Effector memory CD8-positive, alpha-beta T cell (primary cell): ENCODE results near the gene STK4.
"Not testable (repeated sequence)": the region's sequence is repeated elsewhere in the genome, so short reads cannot be mapped to it uniquely, and the experiment has no call there.

Experiments
- ATAC-seq: fragments of 150-1000 bp; cut with Tn5 transposase; replicated peaks from 2 replicates; pipeline ENCODE4 v1.10.0; 2021; ENCODE audit warnings: mild to moderate bottlenecking, moderate library complexity
- DNase-seq, 3 experiments: peaks; one replicate each; pipeline ENCODE4 v3.0.0; 2021
- H3K27ac Mint-ChIP-seq, 2 donors: one replicate each; pipeline ENCODE4 v1.8.0; 2022; ENCODE audit warnings: mild to moderate bottlenecking in 2 of 2, mixed read lengths in 2 of 2, moderate library complexity in 2 of 2
- H3K27me3 Mint-ChIP-seq, 2 donors: one replicate each; pipeline ENCODE4 v1.8.0; 2022; ENCODE audit warnings: mixed read lengths in 2 of 2
- H3K36me3 Mint-ChIP-seq: one replicate; pipeline ENCODE4 v1.8.0; 2022; ENCODE audit warnings: mild to moderate bottlenecking, moderate library complexity, mixed read lengths; ENCODE audit not compliant: insufficient read depth
- H3K4me1 Mint-ChIP-seq, 2 donors: one replicate each; pipeline ENCODE4 v1.8.0; 2022; ENCODE audit warnings: low read depth in 2 of 2, mixed read lengths in 2 of 2
- H3K4me3 Mint-ChIP-seq, 2 donors: one replicate each; pipeline ENCODE4 v1.8.0; 2022; ENCODE audit warnings: mild to moderate bottlenecking in 2 of 2, mixed read lengths in 2 of 2, moderate library complexity in 2 of 2
- H3K9me3 Mint-ChIP-seq, 2 donors: one replicate each; pipeline ENCODE4 v1.8.0; 2022; ENCODE audit warnings: mixed read lengths in 2 of 2

Gene STK4

DNA sequence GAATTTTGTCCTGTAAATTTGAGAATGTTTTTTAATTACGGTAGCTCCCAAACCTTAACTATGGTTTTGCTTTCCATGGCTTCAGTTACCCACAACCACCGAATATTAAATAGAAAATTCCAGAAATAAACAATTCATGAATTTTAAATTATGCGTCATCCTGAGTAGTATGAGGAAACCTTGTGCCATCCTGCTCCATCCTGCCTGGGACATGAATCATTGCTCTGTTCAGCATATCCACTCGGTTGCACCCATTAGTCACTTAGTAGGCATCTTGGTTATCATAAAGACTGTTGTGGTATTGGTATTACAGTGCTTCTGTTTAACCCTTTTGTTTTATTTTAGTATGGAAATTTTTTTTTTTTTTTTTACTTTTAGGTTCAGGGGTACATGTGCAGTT, 94.9 kb downstream of the STK4 start:
- no peak for DNase-seq
- peak overlapping the region; percentile 68 to 88 for H3K27ac Mint-ChIP-seq
- H3K9me3 Mint-ChIP-seq, result no peaks in the 10 kb centered on the region
- no peak for ATAC-seq
- no peaks in the 10 kb centered on the region for H3K27me3 Mint-ChIP-seq
- peaks cover 43 to 83% of the 10 kb centered on the region in 2 donors for H3K4me1 Mint-ChIP-seq
- no peak overlapping the region for H3K4me3 Mint-ChIP-seq
- H3K36me3 Mint-ChIP-seq, result peaks cover 71% of the 10 kb centered on the region

DNA sequence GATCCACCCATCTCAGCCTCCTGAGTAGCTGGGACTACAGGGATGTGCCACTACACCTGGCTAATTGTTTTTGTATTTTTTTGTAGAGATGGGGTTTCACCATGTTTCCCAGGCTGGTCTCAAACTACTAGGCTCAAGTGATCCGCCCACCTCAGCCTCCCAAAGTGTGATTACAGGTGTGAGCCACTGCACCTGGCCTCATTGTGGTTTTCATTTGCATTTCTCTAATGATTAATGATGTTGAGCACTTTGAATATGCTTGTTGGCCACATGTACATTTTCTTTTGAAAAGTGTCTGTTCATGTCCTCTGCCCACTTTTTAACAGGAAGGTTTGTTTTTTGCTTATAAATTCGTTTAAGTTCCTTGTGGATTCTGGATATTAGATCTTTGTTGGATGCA, 96.8 kb downstream of the STK4 start:
- H3K4me3 Mint-ChIP-seq, result peak overlapping the region in 1 of 2 donors; percentile 75
- H3K4me1 Mint-ChIP-seq, result peaks cover 55 to 81% of the 10 kb centered on the region in 2 donors
- H3K36me3 Mint-ChIP-seq, result peaks cover 69% of the 10 kb centered on the region

DNA sequence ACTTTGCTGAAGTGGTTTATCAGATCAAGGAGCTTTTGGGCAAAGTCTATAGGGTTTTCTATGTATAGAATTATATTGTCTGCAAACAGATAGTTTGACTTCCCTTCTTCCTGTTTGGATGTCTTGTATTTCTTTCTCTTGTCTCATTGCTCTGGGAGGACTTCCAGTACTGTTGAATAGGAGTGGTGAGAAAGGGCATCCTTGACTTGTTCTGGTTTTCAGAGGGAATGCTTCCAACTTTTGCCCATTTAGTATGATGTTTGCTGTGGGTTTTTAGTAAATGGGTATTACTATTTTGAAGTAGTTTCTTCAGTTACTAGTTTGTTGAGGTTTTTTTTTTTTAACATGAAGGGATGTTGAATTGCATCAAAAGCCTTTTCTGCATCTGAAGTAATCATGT, 98.5 kb downstream of the STK4 start:
- no peaks in the 10 kb centered on the region for H3K27me3 Mint-ChIP-seq
- ATAC-seq (no peak), DNase-seq (no peak)
- peaks cover 61 to 81% of the 10 kb centered on the region in 2 donors for H3K4me1 Mint-ChIP-seq
- H3K27ac Mint-ChIP-seq, result peak overlapping the region; percentile 81 to 86
- no peaks in the 10 kb centered on the region for H3K9me3 Mint-ChIP-seq
- H3K36me3 Mint-ChIP-seq, result peaks cover 74% of the 10 kb centered on the region
- H3K4me3 Mint-ChIP-seq, result peak overlapping the region; percentile 31 to 75

More for the DNA sequence above, 96.8 kb downstream of the STK4 start:
- DNase-seq, H3K27me3 Mint-ChIP-seq, H3K9me3 Mint-ChIP-seq, ATAC-seq: not testable (repeated sequence)
- peak overlapping the region; percentile 62 to 81 for H3K27ac Mint-ChIP-seq

- no peaks in the 10 kb centered on the region for H3K9me3 Mint-ChIP-seq
- no peaks in the 10 kb centered on the region for H3K27me3 Mint-ChIP-seq
- no peak overlapping the region for H3K4me3 Mint-ChIP-seq
- no peak for ATAC-seq
- no peak for DNase-seq
- H3K4me1 Mint-ChIP-seq, result peaks cover 68 to 81% of the 10 kb centered on the region in 2 donors
- peaks cover 83% of the 10 kb centered on the region for H3K36me3 Mint-ChIP-seq
- H3K27ac Mint-ChIP-seq, result peak overlapping the region in 1 of 2 donors; percentile 75
These were observed 100.1 kb downstream of the STK4 start for GRCh38 chr20:45066372-45066771.

GRCh38 chr20:45067087-45067486, 100.8 kb downstream of the STK4 start:
- no peaks in the 10 kb centered on the region for H3K9me3 Mint-ChIP-seq
- no peaks in the 10 kb centered on the region for H3K27me3 Mint-ChIP-seq
- DNase-seq (no peak), ATAC-seq (no peak)
- H3K4me1 Mint-ChIP-seq, result peaks cover 71 to 79% of the 10 kb centered on the region in 2 donors
- H3K4me3 Mint-ChIP-seq, result no peak overlapping the region
- peak overlapping the region; percentile 27 to 89 for H3K27ac Mint-ChIP-seq
- H3K36me3 Mint-ChIP-seq, result peaks cover 79% of the 10 kb centered on the region

DNA sequence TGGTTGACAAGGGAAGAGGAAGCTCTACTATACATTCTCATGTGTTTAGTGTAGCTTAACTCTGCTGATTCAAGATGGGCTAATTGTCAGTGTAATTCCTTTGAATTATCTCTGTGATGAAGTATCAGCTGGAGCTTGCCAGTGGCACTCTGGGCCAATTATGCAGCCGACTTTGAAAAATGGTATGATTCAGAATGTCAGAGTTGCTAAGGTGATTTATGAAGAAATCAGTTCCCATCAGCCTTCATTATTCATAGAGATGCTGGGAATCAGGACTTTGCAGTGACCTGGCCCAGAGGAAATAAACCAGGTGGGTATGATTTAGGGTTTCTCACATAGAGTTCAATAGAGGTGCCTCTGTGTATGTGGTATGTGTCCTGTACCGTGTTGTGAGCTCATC, 101.2 kb downstream of the STK4 start:
- no peaks in the 10 kb centered on the region for H3K9me3 Mint-ChIP-seq
- H3K4me1 Mint-ChIP-seq, result peaks cover 68 to 78% of the 10 kb centered on the region in 2 donors
- ATAC-seq, result no peak
- H3K36me3 Mint-ChIP-seq, result peaks cover 75% of the 10 kb centered on the region
- H3K4me3 Mint-ChIP-seq, result no peak overlapping the region
- no peaks in the 10 kb centered on the region for H3K27me3 Mint-ChIP-seq
- no peak for DNase-seq
- peak overlapping the region; percentile 27 to 89 for H3K27ac Mint-ChIP-seq

GRCh38 chr20:45069261-45069660, 102.9 kb downstream of the STK4 start:
- DNase-seq (no peak), ATAC-seq (no peak)
- Mint-ChIP-seq H3K9me3 (no peaks in the 10 kb centered on the region), H3K4me3 (no peak overlapping the region), H3K4me1 (peaks cover 66 to 78% of the 10 kb centered on the region in 2 donors), H3K27ac (peak overlapping the region; percentile 44 to 89), H3K36me3 (peaks cover 71% of the 10 kb centered on the region), H3K27me3 (no peaks in the 10 kb centered on the region)

- DNase-seq (no peak), ATAC-seq (no peak)
- Mint-ChIP-seq H3K27me3 (no peaks in the 10 kb centered on the region), H3K9me3 (no peaks in the 10 kb centered on the region), H3K4me3 (no peak overlapping the region), H3K27ac (peak overlapping the region in 1 of 2 donors; percentile 89), H3K4me1 (peaks cover 52 to 62% of the 10 kb centered on the region in 2 donors), H3K36me3 (peaks cover 68% of the 10 kb centered on the region)
These were observed 104.8 kb downstream of the STK4 start for GRCh38 chr20:45070932-45071632.

DNA sequence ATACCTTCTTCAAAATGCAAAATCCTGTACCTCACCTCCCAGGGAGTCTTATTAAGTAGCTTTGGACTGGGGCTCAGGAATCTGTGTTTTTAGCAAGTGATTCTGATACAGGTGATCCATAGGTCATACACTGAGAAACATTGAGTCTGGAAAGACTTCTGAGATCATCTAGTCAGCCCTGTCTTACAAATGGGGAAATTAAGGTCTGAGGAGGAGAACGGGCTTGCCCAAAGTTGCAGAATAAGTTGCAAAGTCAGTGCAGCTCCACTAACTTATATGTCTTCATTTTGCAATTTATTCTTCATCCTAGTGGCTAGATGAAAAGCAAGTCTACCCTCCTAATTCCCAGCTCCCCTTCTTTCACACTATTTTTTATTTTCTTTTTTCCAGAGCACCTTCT, 105.8 kb downstream of the STK4 start:
- Mint-ChIP-seq H3K36me3 (peaks cover 68% of the 10 kb centered on the region), H3K4me3 (no peak overlapping the region), H3K27ac (peak overlapping the region; percentile 84 to 89), H3K9me3 (no peaks in the 10 kb centered on the region), H3K4me1 (peaks cover 45 to 53% of the 10 kb centered on the region in 2 donors), H3K27me3 (no peaks in the 10 kb centered on the region)
- ATAC-seq, result no peak
- no peak for DNase-seq

GRCh38 chr20:45073221-45073620, 106.9 kb downstream of the STK4 start:
- no peaks in the 10 kb centered on the region for H3K27me3 Mint-ChIP-seq
- no peak overlapping the region for H3K4me3 Mint-ChIP-seq
- H3K36me3 Mint-ChIP-seq, result peaks cover 70% of the 10 kb centered on the region
- H3K9me3 Mint-ChIP-seq, result no peaks in the 10 kb centered on the region
- no peak for ATAC-seq
- peak overlapping the region; percentile 84 to 85 for H3K27ac Mint-ChIP-seq
- DNase-seq, result no peak
- peaks cover 35 to 47% of the 10 kb centered on the region in 2 donors for H3K4me1 Mint-ChIP-seq

DNA sequence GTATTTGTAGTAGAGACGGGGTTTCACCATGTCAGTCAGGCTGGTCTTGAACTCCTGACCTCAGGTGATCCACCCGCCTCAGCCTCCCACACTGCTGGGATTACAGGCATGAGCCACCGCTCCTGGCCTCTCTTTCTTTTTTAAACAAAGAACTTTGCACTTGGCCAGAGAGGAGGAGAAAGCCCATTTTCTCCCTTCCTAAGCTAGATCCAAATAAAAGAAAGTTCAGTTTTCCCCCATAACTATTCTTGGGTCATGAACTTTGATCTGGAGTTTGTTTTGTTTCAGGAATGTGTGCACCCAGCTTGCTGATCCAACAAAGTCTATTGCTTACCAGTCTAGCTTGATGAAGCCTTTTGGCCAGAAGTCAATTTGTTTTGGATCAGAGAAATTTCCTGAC, 111.2 kb downstream of the STK4 start:
- no peak for ATAC-seq
- H3K27me3 Mint-ChIP-seq, result no peaks in the 10 kb centered on the region
- no peak overlapping the region for H3K27ac Mint-ChIP-seq
- peaks cover 7 to 22% of the 10 kb centered on the region in 2 donors for H3K4me1 Mint-ChIP-seq
- no peak overlapping the region for H3K4me3 Mint-ChIP-seq
- no peak for DNase-seq
- H3K9me3 Mint-ChIP-seq, result peaks cover 1 to 5% of the 10 kb centered on the region in 2 donors
- H3K36me3 Mint-ChIP-seq, result peaks cover 88% of the 10 kb centered on the region

GRCh38 chr20:45080867-45081624, 114.7 kb downstream of the STK4 start:
- DNase-seq (no peak), ATAC-seq (peak; percentile 32)
- H3K36me3 Mint-ChIP-seq, result peaks cover 66% of the 10 kb centered on the region
- peaks cover 6 to 23% of the 10 kb centered on the region in 2 donors for H3K4me1 Mint-ChIP-seq
- H3K27ac Mint-ChIP-seq, result no peak overlapping the region
- no peak overlapping the region for H3K4me3 Mint-ChIP-seq
- no peaks in the 10 kb centered on the region for H3K27me3 Mint-ChIP-seq
- peaks cover 5 to 7% of the 10 kb centered on the region in 2 donors for H3K9me3 Mint-ChIP-seq

DNA sequence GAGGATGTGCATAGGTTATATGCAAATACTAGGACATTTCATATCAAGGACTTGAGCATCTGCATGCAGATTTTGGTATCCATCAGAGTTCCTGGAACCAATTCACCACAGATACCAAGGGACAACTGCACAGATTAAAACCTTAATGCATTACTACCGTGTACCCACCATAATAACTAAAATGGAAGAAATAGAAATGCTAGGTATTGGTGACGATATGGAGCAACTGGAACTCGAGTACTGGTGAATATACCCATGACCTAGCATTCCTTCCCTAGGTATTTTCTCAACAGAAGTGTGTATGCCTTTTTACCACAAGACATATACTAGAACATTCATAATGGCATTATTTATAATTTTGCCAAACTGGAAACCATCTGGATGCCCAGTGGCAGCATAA, 116.2 kb downstream of the STK4 start:
- H3K36me3 Mint-ChIP-seq, result peaks cover 56% of the 10 kb centered on the region
- H3K4me3 Mint-ChIP-seq, result no peak overlapping the region
- DNase-seq (no peak), ATAC-seq (no peak)
- H3K4me1 Mint-ChIP-seq, result peaks cover 9 to 34% of the 10 kb centered on the region in 2 donors
- H3K27me3 Mint-ChIP-seq, result no peaks in the 10 kb centered on the region
- peak overlapping the region in 1 of 2 donors; percentile 27 for H3K27ac Mint-ChIP-seq
- H3K9me3 Mint-ChIP-seq, result peaks cover 5 to 7% of the 10 kb centered on the region in 2 donors

DNA sequence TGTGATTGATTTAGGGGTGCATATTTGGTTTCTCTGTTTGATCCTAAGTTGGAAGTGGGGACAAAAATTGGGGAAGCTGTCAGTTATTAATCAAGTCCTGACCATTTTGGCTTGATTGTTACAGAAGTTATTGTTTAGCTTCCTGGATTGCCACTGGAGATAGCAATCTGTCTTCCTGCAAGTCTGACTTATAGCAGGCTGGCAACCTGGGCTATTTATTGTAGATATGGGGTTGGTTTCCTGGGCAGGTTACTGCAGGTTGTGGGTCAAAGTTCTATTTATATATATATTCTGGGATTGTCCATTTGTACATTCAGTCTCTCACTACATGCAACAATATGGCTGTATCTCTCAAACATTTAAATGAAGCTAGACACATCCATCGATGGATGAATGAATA, 116.8 kb downstream of the STK4 start:
- ATAC-seq, result no peak
- peaks cover 56% of the 10 kb centered on the region for H3K36me3 Mint-ChIP-seq
- DNase-seq, result no peak
- peaks cover 5 to 7% of the 10 kb centered on the region in 2 donors for H3K9me3 Mint-ChIP-seq
- no peak overlapping the region for H3K4me3 Mint-ChIP-seq
- H3K27me3 Mint-ChIP-seq, result no peaks in the 10 kb centered on the region
- H3K4me1 Mint-ChIP-seq, result peaks cover 9 to 34% of the 10 kb centered on the region in 2 donors
- H3K27ac Mint-ChIP-seq, result peak overlapping the region; percentile 24 to 27
